Vagina (tissue), 2 donors: ENCODE measurements around the gene PSMG3. TPM values are rescaled to one million over a fixed set of nuclear protein-coding genes. Genes with fewer than 3 reads are reported as not detected.

Experiments used
- DNase-seq, 2 donors: peaks; one replicate each; pipeline ENCODE4 v3.0.0-alpha.2; 2017; ENCODE audit errors: extremely low spot score in 2 of 2
- H3K27ac ChIP-seq: fragments of 200-600 bp; sonication (generic); one replicate; pipeline ENCODE4 v1.5.1; 2019
- H3K27me3 ChIP-seq: fragments of 200-600 bp; sonication (generic); one replicate; pipeline ENCODE4 v1.5.1; 2019
- H3K36me3 ChIP-seq, 2 donors: fragments of 200-600 bp; sonication (generic); one replicate each; pipeline ENCODE4 v1.5.1; 2017 to 2019
- H3K4me1 ChIP-seq: fragments of 200-600 bp; sonication (generic); one replicate; pipeline ENCODE4 v1.5.1; 2019
- H3K4me3 ChIP-seq, 2 donors: fragments of 200-600 bp; sonication (generic); 1 replicate in 1 of 2; 2 replicates in 1 of 2; pipeline ENCODE4 v1.5.1; 2016 to 2019
- H3K9me3 ChIP-seq: fragments of 200-600 bp; sonication (generic); one replicate; pipeline ENCODE4 v1.5.1; 2019
- POLR2A ChIP-seq, 2 donors: fragments of 450-650 bp; IDR thresholded peaks; one replicate each; pipeline ENCODE4 v1.6.1; 2017; ENCODE audit warnings: antibody characterized with exemption in 2 of 2, mild to moderate bottlenecking in 2 of 2, moderate library complexity in 2 of 2
- POLR2AphosphoS5 ChIP-seq, 2 donors: sonication (generic); formaldehyde crosslinking; IDR thresholded peaks; one replicate each; pipeline ENCODE4 v1.9.0; 2017; ENCODE audit warnings: antibody characterized with exemption in 2 of 2, mild to moderate bottlenecking in 2 of 2, low read depth in 1 of 2; ENCODE audit not compliant: insufficient read depth in 1 of 2
- intact Hi-C: fragments of 100-400 bp; cut with DNase I; formaldehyde crosslinking; loops from one replicate; pipeline ENCODE4 v1.15.1; 2023
- total RNA-seq: library from RNA; depleted of rRNA; stranded (reverse); fragments of >200 nt; gene quantifications from one replicate; pipeline ENCODE4 v1.2.3, GENCODE V29; 2016
- TF ChIP-seq, protein P1 (sequence below), 3 experiments: fragments of 450-650 bp in 2 of 3; fragments of 200-600 bp in 1 of 3; sonication (generic) in 1 of 3; IDR thresholded peaks; one replicate each; pipeline ENCODE4 v1.5.1; 2017 to 2019; ENCODE audit warnings: antibody characterized with exemption in 3 of 3, mild to moderate bottlenecking in 2 of 3, moderate library complexity in 2 of 3

PSMG3 gene
- total RNA-seq, 1 donor from 2014 or later = 49.6 TPM

DNA sequence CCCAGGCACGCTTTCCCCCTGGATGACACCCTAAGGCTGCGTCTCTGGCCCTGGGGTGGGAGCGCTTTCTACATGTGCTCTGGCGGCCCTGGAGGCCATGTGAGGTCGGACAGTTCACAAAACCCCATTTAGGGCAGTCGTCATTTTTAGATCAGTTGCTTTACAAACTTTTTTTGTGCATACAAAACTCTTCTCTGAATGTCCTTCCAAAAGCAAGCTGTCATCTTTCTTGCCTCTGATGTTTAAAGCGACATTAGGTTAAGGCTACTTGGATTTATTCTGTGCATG lies 33.4 kb downstream of the PSMG3 start:
- TF ChIP-seq POLR2A (IDR thresholded peaks at IDR 0.05) (no peak), POLR2AphosphoS5 (IDR thresholded peaks at IDR 0.05; ENCODE audit: insufficient read depth in 1 of 2, low read depth in 1 of 2) (no peak)
- TF ChIP-seq, protein P1, sequence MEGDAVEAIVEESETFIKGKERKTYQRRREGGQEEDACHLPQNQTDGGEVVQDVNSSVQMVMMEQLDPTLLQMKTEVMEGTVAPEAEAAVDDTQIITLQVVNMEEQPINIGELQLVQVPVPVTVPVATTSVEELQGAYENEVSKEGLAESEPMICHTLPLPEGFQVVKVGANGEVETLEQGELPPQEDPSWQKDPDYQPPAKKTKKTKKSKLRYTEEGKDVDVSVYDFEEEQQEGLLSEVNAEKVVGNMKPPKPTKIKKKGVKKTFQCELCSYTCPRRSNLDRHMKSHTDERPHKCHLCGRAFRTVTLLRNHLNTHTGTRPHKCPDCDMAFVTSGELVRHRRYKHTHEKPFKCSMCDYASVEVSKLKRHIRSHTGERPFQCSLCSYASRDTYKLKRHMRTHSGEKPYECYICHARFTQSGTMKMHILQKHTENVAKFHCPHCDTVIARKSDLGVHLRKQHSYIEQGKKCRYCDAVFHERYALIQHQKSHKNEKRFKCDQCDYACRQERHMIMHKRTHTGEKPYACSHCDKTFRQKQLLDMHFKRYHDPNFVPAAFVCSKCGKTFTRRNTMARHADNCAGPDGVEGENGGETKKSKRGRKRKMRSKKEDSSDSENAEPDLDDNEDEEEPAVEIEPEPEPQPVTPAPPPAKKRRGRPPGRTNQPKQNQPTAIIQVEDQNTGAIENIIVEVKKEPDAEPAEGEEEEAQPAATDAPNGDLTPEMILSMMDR (IDR thresholded peaks at IDR 0.05) = no peak
- peak overlapping the region; percentile 99 for H3K27ac ChIP-seq
- no peaks in the 10 kb centered on the region for H3K9me3 ChIP-seq
- intact Hi-C loops = no loop called here
- DNase-seq = no peak
- peak overlapping the region; percentile 56 to 57 for H3K4me3 ChIP-seq
- peaks cover 0 to 23% of the 10 kb centered on the region in 2 donors for H3K36me3 ChIP-seq
- H3K27me3 ChIP-seq = no peaks in the 10 kb centered on the region
- H3K4me1 ChIP-seq = peaks cover 71% of the 10 kb centered on the region

DNA sequence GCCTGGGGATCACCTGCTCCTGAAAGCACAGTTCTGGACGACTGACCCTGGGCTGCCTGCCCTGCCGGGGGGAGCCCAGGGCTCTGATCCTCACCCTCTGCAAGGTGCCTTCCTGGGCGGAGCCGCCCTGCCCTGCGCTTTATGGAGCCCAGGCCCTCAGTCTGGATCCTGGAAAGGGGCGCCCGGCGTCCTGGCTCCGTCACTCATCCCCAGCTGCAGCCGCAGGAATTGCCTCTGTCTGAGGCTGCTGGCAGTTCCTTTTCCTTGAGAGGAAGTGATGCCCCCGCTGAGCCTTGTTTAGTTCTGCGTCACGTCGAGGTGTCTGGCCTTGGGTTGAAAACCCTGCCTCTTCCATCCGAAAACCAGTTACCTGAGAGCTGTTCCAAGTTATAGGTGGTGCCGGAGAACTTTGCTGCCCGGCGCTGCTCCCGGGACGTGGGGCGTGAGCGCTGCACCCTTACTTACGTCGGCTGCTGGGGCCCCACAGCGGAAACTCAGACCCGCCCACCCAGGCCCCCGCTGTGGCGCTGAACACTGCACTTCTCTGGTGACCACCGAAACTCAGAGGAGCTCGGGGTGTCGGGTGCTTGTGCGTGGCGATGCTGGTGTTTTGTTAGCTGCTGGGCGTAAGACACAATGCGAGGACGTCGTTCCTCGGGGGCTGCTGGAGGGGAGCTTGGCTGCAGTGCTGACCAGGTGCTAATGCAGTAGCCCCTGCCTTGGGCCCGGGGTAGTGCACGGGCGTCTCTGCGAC lies 34.0 kb downstream of the PSMG3 start:
- TF ChIP-seq POLR2A (IDR thresholded peaks at IDR 0.05) = no peak
- TF ChIP-seq, protein P1 (IDR thresholded peaks at IDR 0.05) = no peak
- TF ChIP-seq POLR2AphosphoS5 (IDR thresholded peaks at IDR 0.05; ENCODE audit: insufficient read depth in 1 of 2, low read depth in 1 of 2) = no peak
- H3K36me3 ChIP-seq = peaks cover 0 to 21% of the 10 kb centered on the region in 2 donors
- peak overlapping the region; percentile 99 for H3K27ac ChIP-seq
- no peaks in the 10 kb centered on the region for H3K9me3 ChIP-seq
- intact Hi-C loops = no loop called here
- no peak for DNase-seq
- peaks cover 72% of the 10 kb centered on the region for H3K4me1 ChIP-seq
- H3K27me3 ChIP-seq = no peaks in the 10 kb centered on the region
- H3K4me3 ChIP-seq = peak overlapping the region in 1 of 2 donors; percentile 57

DNA sequence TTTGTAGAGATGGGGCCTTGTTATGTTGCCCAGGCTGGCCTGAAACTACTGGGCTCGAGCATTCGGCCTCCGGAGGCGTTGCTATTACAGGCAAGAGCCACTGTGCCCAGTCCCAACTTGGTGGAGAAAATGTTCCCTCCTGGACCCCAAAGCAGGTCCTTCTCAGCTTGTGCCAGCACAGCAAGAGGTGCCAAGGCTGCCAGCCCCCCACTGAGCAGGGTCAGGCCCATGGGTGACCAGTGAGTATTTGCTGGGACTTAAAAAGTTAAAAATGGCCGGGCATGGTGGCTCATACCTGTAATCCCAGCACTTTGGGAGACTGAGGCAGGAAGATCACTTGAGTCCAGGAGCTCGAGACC lies 34.8 kb downstream of the PSMG3 start:
- DNase-seq = no peak
- Histone ChIP-seq H3K4me1 (peaks cover 72% of the 10 kb centered on the region), H3K9me3 (no peaks in the 10 kb centered on the region), H3K27me3 (no peaks in the 10 kb centered on the region), H3K27ac (peak overlapping the region; percentile 99), H3K36me3 (peaks cover 0 to 13% of the 10 kb centered on the region in 2 donors), H3K4me3 (no peak overlapping the region)
- no peak for TF ChIP-seq POLR2AphosphoS5 (IDR thresholded peaks at IDR 0.05; ENCODE audit: insufficient read depth in 1 of 2, low read depth in 1 of 2)
- TF ChIP-seq, protein P1 (IDR thresholded peaks at IDR 0.05) = no peak
- TF ChIP-seq POLR2A (IDR thresholded peaks at IDR 0.05) = no peak
- intact Hi-C loops = no loop called here

DNA sequence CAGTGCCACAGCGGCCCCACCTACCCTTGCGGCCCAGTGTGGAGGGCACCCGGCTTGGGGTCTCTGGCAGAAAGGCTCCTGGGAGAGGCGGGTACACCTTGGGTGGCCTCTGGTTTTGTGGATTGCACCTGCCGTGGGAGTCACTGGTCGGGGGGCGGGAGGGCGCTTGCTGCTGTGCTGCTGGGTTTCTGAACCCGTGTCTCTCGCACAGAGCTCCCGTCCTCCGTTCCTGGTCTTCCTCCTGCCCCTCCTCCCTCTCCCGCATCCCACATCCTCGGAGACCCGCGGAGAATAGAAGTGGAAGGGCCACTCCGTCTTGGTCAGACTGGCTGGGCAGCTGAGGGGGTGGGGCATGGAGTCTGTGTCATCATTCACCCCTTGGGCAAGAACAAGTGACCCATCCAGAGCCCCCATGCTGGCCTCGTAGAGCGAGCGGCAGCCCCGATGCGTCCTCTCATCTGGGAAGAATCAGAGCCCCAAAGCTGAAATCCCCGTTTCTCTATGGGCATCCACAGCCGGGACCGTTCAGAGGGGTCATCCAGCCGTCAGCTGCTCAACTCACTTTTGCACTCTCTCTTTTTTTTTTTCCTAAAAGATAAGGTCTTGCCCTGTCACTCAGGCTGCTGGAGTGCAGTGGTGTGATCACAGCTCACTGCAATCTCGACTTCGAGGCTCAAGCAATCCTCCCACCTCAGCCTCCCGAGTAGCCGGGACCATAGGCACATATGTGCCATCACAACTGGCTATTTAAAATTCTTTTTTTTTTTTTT lies 35.3 kb downstream of the PSMG3 start:
- Histone ChIP-seq H3K36me3 (peaks cover 0 to 7% of the 10 kb centered on the region in 2 donors), H3K9me3 (no peaks in the 10 kb centered on the region), H3K27me3 (no peaks in the 10 kb centered on the region), H3K4me3 (no peak overlapping the region), H3K4me1 (peaks cover 72% of the 10 kb centered on the region), H3K27ac (peak overlapping the region; percentile 99)
- DNase-seq = no peak
- TF ChIP-seq POLR2A (IDR thresholded peaks at IDR 0.05) (no peak), POLR2AphosphoS5 (IDR thresholded peaks at IDR 0.05; ENCODE audit: insufficient read depth in 1 of 2, low read depth in 1 of 2) (no peak)
- TF ChIP-seq, protein P1 (IDR thresholded peaks at IDR 0.05) = no peak
- intact Hi-C loops = loop anchor here (5.0 kb wide), 1 partner anchor 38 kb away; the partner anchor contains the start of gene PSMG3
